MM.1S (cell line): ENCODE data around the gene TMEM259.

Source experiments
- DNase-seq: peaks from one replicate; pipeline ENCODE4 v3.0.0-alpha.2; 2015
- H2AFZ ChIP-seq: fragments of 300-600 bp; sonication (generic); 2 replicates; pipeline ENCODE4 v1.6.0; 2016; ENCODE audit warnings: antibody characterized with exemption, low read length
- H3F3A ChIP-seq: fragments of 300-600 bp; sonication (generic); 2 replicates; pipeline ENCODE4 v1.6.1; 2016; ENCODE audit warnings: mild to moderate bottlenecking, antibody characterized with exemption, low read length, moderate library complexity, mixed read lengths; ENCODE audit not compliant: insufficient read depth
- H3K27ac ChIP-seq: fragments of 300-600 bp; sonication (generic); 2 replicates; pipeline ENCODE4 v1.5.1; 2016; ENCODE audit warnings: mild to moderate bottlenecking, low read length
- H3K27me3 ChIP-seq: fragments of 300-600 bp; sonication (generic); replicated peaks from 2 replicates; pipeline ENCODE4 v1.6.0; 2016; ENCODE audit warnings: low read length; ENCODE audit not compliant: insufficient read depth
- H3K36me3 ChIP-seq: fragments of 300-600 bp; sonication (generic); replicated peaks from 2 replicates; pipeline ENCODE4 v1.6.1; 2016; ENCODE audit warnings: mild to moderate bottlenecking, low read length, mixed read lengths; ENCODE audit not compliant: insufficient read depth
- H3K4me1 ChIP-seq: fragments of 300-600 bp; sonication (generic); 2 replicates; pipeline ENCODE4 v1.6.1; 2016; ENCODE audit warnings: low read length, mixed read lengths
- H3K4me2 ChIP-seq: fragments of 300-600 bp; sonication (generic); 2 replicates; pipeline ENCODE4 v1.6.0; 2016; ENCODE audit warnings: low read depth, low read length
- H3K4me3 ChIP-seq: fragments of 300-600 bp; sonication (generic); 2 replicates; pipeline ENCODE4 v1.5.1; 2016; ENCODE audit warnings: low read length, mixed read lengths
- H3K79me2 ChIP-seq: fragments of 300-600 bp; sonication (generic); 2 replicates; pipeline ENCODE4 v1.6.1; 2016; ENCODE audit warnings: mixed run types, low read length, mixed read lengths
- H3K9ac ChIP-seq: fragments of 300-600 bp; sonication (generic); 2 replicates; pipeline ENCODE4 v1.6.1; 2016; ENCODE audit warnings: low read length, mixed read lengths
- H3K9me2 ChIP-seq: fragments of 300-600 bp; sonication (generic); replicated peaks from 2 replicates; pipeline ENCODE4 v1.6.1; 2016; ENCODE audit warnings: mild to moderate bottlenecking, low read length, mixed read lengths; ENCODE audit not compliant: insufficient read depth
- H3K9me3 ChIP-seq: fragments of 300-600 bp; sonication (generic); replicated peaks from 2 replicates; pipeline ENCODE4 v1.6.1; 2016; ENCODE audit warnings: mild to moderate bottlenecking, low read length, mixed read lengths; ENCODE audit not compliant: insufficient read depth
- H4K20me1 ChIP-seq: fragments of 300-600 bp; sonication (generic); 2 replicates; pipeline ENCODE4 v1.6.1; 2016; ENCODE audit warnings: mild to moderate bottlenecking, low read length, moderate library complexity, mixed read lengths; ENCODE audit not compliant: insufficient read depth
- CTCF ChIP-seq: fragments of 300-600 bp; sonication (generic); IDR thresholded peaks from 2 replicates; pipeline ENCODE4 v1.5.1; 2016; ENCODE audit warnings: antibody characterized with exemption, low read length, mixed read lengths
- EZH2 ChIP-seq: fragments of 300-600 bp; sonication (generic); optimal IDR thresholded peaks from 2 replicates; pipeline ENCODE3; 2017; ENCODE audit warnings: low read depth, mild to moderate bottlenecking, antibody characterized with exemption, low read length, mixed read lengths
- EZH2phosphoT487 ChIP-seq: fragments of 300-600 bp; sonication (generic); IDR thresholded peaks from 2 replicates; pipeline ENCODE4 v1.6.1; 2018; ENCODE audit warnings: antibody characterized with exemption, low read length

The TMEM259 gene

GRCh38 chr19:994516-994915 lies 26.4 kb downstream of the TMEM259 start:
- Histone ChIP-seq H3K4me3 (no peak overlapping the region), H3K79me2 (no peaks in the 10 kb centered on the region), H3K27ac (no peak overlapping the region), H2AFZ (no peak overlapping the region), H3K9ac (no peak overlapping the region), H3K9me3 (no peaks in the 10 kb centered on the region), H3F3A (peaks cover 7% of the 10 kb centered on the region; the same call in 1 of the 2 replicates), H4K20me1 (no peaks in the 10 kb centered on the region), H3K27me3 (peaks cover 21% of the 10 kb centered on the region), H3K4me1 (peaks cover 5% of the 10 kb centered on the region), H3K4me2 (no peak overlapping the region), H3K36me3 (0 out of 2 replicates have a peak, but pooled peaks cover 5% of the 10 kb centered on the region), H3K9me2 (no peaks in the 10 kb centered on the region)
- DNase-seq: no peak
- TF ChIP-seq CTCF: no peak
- TF ChIP-seq EZH2: no peak
- no peak for TF ChIP-seq EZH2phosphoT487

GRCh38 chr19:993831-994393 lies 27.0 kb downstream of the TMEM259 start:
- peaks cover 7% of the 10 kb centered on the region; the same call in 1 of the 2 replicates for H3F3A ChIP-seq
- no peak overlapping the region for H3K4me3 ChIP-seq
- H3K4me2 ChIP-seq: no peak overlapping the region
- no peaks in the 10 kb centered on the region for H3K9me2 ChIP-seq
- no peaks in the 10 kb centered on the region for H4K20me1 ChIP-seq
- H3K9me3 ChIP-seq: no peaks in the 10 kb centered on the region
- H3K79me2 ChIP-seq: no peaks in the 10 kb centered on the region
- H3K36me3 ChIP-seq: 0 out of 2 replicates have a peak, but pooled peaks cover 5% of the 10 kb centered on the region
- no peak overlapping the region for H3K27ac ChIP-seq
- no peak overlapping the region for H2AFZ ChIP-seq
- peaks cover 5% of the 10 kb centered on the region for H3K4me1 ChIP-seq
- H3K9ac ChIP-seq: no peak overlapping the region
- peaks cover 15% of the 10 kb centered on the region for H3K27me3 ChIP-seq
- no peak for DNase-seq
- TF ChIP-seq EZH2: no peak
- TF ChIP-seq CTCF: no peak
- no peak for TF ChIP-seq EZH2phosphoT487

- H4K20me1 ChIP-seq: no peaks in the 10 kb centered on the region
Observed at GRCh38 chr19:993361-993830, 27.5 kb downstream of the TMEM259 start.

More at GRCh38 chr19:993361-993830, 27.5 kb downstream of the TMEM259 start:
- Histone ChIP-seq H3K9me3 (no peaks in the 10 kb centered on the region), H3K27ac (no peak overlapping the region), H3K36me3 (0 out of 2 replicates have a peak, but pooled peaks cover 5% of the 10 kb centered on the region), H3K27me3 (peaks cover 10% of the 10 kb centered on the region), H3K4me2 (no peak overlapping the region), H3K79me2 (no peaks in the 10 kb centered on the region), H3K4me3 (no peak overlapping the region), H3K9me2 (no peaks in the 10 kb centered on the region), H3K9ac (no peak overlapping the region), H3F3A (peaks cover 7% of the 10 kb centered on the region; the same call in 1 of the 2 replicates), H3K4me1 (peaks cover 5% of the 10 kb centered on the region), H2AFZ (no peak overlapping the region)
- DNase-seq: no peak
- TF ChIP-seq EZH2phosphoT487: no peak
- TF ChIP-seq EZH2: no peak
- TF ChIP-seq CTCF: no peak
